Kidney (tissue), 14 donors: Measurements from ENCODE around the gene SURF6. TPM values are rescaled to one million over a fixed set of nuclear protein-coding genes. Genes with fewer than 3 reads are reported as not detected.

Experiments used
- DNase-seq, 5 donors: peaks; one replicate each; pipeline ENCODE4 v3.0.0-alpha.2; 2013 to 2020
- FAIRE-seq: peaks from 2 replicates; lab custom pipeline; 2012; peaks lifted over from hg19 to GRCh38; lab: Jason Lieb, UNC
- H3K27ac ChIP-seq, 2 donors: one replicate each; pipeline ENCODE4 v1.7.0; 2013; ENCODE audit warnings: low read depth in 2 of 2, low read length in 2 of 2, inconsistent platforms in 1 of 2
- H3K27me3 ChIP-seq: one replicate; pipeline ENCODE4 v1.7.1; 2013; ENCODE audit warnings: low read length, inconsistent platforms; ENCODE audit not compliant: control insufficient read depth, insufficient read depth
- H3K36me3 ChIP-seq, 3 donors: one replicate each; pipeline versions ENCODE4 v1.7.0 to v1.7.1; 2013; ENCODE audit warnings: low read length in 3 of 3, control low read depth in 1 of 3, inconsistent platforms in 1 of 3; ENCODE audit not compliant: insufficient read depth in 3 of 3, control insufficient read depth in 2 of 3
- H3K4me1 ChIP-seq, 3 donors: one replicate each; pipeline versions ENCODE4 v1.7.0 to v1.7.1; 2013; ENCODE audit warnings: low read length in 3 of 3, inconsistent platforms in 1 of 3, low read depth in 1 of 3; ENCODE audit not compliant: control insufficient read depth in 2 of 3, insufficient read depth in 2 of 3
- H3K4me3 ChIP-seq, 3 donors: one replicate each; pipeline versions ENCODE4 v1.7.0 to v1.8.1; 2013; ENCODE audit warnings: low read length in 3 of 3, control low read depth in 1 of 3, inconsistent platforms in 1 of 3
- H3K9ac ChIP-seq, 3 donors: one replicate each; pipeline versions ENCODE4 v1.7.0 to v1.7.1; 2013; ENCODE audit warnings: low read length in 3 of 3, control low read depth in 1 of 3, inconsistent platforms in 1 of 3
- H3K9me3 ChIP-seq, 3 donors: one replicate each; pipeline versions ENCODE4 v1.7.0 to v1.7.1; 2013; ENCODE audit warnings: low read length in 3 of 3, control low read depth in 1 of 3, inconsistent platforms in 1 of 3; ENCODE audit not compliant: control insufficient read depth in 2 of 3, insufficient read depth in 1 of 3
- CTCF ChIP-seq: IDR thresholded peaks from 3 replicates; pipeline ENCODE4 v1.5.1; 2012; ENCODE audit warnings: mild to moderate bottlenecking, moderate library complexity, borderline replicate concordance; ENCODE audit not compliant: insufficient read depth; ENCODE audit errors: extremely low read depth
- intact Hi-C: fragments of 100-400 bp; cut with DNase I; formaldehyde crosslinking; loops from one replicate; pipeline ENCODE4 v1.11.1; 2022
- polyA plus RNA-seq: library from polyadenylated mRNA; stranded (reverse); fragments of 350-450 nt; fragmentation: Illumina TruSeq; extraction: RNeasy Lipid Tissue Mini Kit (QIAGEN cat#74804); gene quantifications from one replicate; pipeline ENCODE4 v1.2.3, GENCODE V29; 2014; ENCODE audit warnings: low read depth, low replicate concordance; ENCODE audit not compliant: insufficient read depth
- total RNA-seq: library from RNA; stranded (reverse); fragmentation: NEBNext Ultra II Directional; extraction: Animal tissue kit (Norgen Biotek cat#: 25700); gene quantifications from one replicate; pipeline ENCODE4 v1.2.1, GENCODE V29; 2021
- donor health status: control.
- donor health status: control.
- donor health status: control.
- donor health status: control.
- donor health status: control.
- donor health status: DM: yes; HTN: yes; CAD: no.
- donor health status: Normal renal cell carcinoma (clear cell type).

The SURF6 gene
- total and polyA plus RNA-seq, 2 donors from 2014 or later = 16.8 to 17.3 TPM

DNA sequence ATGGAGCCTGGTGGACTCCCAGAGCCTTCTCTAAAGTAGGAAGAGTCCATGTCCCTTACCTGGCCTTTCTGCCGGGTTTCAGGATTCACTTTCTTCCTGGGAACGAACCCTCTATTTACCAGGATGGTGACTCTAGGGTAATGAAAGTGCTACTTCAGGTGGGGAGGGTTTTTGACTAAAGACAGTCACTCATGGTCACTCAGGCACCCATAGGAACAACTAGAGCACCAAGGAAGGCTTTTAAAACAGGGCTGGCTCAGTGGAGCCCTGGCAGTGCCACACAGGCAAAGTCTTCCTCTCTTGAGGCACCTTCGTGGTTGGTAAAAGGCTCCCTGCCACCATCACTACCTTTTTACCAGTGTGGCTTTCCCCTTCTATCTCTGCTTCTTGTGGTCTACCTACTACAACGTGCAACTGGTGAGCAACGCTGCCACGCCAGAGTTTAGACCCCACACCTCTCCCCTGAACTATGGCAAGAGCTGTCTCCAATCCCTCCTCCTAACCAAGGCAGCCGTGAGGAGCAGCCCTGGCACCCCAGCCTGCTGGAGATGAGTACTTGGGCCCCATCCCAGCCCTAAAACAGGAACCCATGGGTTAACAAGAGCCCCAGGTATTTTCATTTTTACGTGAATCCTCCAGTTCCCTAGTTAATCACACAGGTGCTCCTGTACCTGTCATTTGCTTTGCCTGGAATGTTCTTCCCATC lies 16.8 kb upstream of the SURF6 start:
- TF ChIP-seq CTCF = no peak

GRCh38 chr9:133351908-133352634 lies 16.1 kb upstream of the SURF6 start:
- intact Hi-C loops = no loop called here
- Histone ChIP-seq H3K9ac (no peak overlapping the region), H3K4me3 (no peak overlapping the region), H3K27ac (no peak overlapping the region), H3K4me1 (peaks cover 0 to 21% (median 4%) of the 10 kb centered on the region in 3 donors), H3K36me3 (peaks cover 10 to 35% (median 25%) of the 10 kb centered on the region in 3 donors), H3K9me3 (no peaks in the 10 kb centered on the region), H3K27me3 (no peaks in the 10 kb centered on the region)
- TF ChIP-seq CTCF = no peak
- DNase-seq = peak in 2 of 5 donors; percentile 39 to 74
- no peak for FAIRE-seq

More for the DNA sequence above, 16.8 kb upstream of the SURF6 start:
- no peak for FAIRE-seq
- Histone ChIP-seq H3K9ac (no peak overlapping the region), H3K4me3 (no peak overlapping the region), H3K27ac (no peak overlapping the region), H3K36me3 (peaks cover 10 to 35% (median 25%) of the 10 kb centered on the region in 3 donors), H3K4me1 (peaks cover 4 to 27% (median 4%) of the 10 kb centered on the region in 3 donors), H3K9me3 (no peaks in the 10 kb centered on the region), H3K27me3 (no peaks in the 10 kb centered on the region)
- peak in 1 of 5 donors; percentile 52 for DNase-seq
- intact Hi-C loops = no loop called here

DNA sequence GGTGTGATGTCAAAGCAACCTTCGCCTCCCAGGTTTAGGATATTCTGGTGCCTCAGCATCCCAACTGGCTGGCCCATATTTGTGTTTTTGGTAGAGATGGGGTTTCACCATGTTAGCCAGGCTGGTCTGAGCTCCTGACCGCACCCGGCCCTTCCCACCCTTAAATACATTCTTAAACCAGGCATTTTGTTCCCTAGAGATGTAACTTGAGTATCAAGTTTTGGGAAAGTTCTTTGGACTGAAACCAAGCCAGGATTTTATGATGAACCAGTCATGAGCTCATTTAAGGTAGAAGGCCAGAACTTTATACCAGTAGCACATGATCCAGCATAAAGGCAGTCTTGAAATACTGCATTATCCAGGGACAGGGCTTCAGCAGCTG lies 15.5 kb upstream of the SURF6 start:
- peak in 1 of 5 donors; percentile 8 for DNase-seq
- intact Hi-C loops = no loop called here
- no peaks in the 10 kb centered on the region for H3K9me3 ChIP-seq
- H3K4me3 ChIP-seq = no peak overlapping the region
- no peaks in the 10 kb centered on the region for H3K27me3 ChIP-seq
- H3K36me3 ChIP-seq = peaks cover 10 to 35% (median 25%) of the 10 kb centered on the region in 3 donors
- no peak overlapping the region for H3K9ac ChIP-seq
- FAIRE-seq = no peak
- peaks cover 3 to 23% (median 4%) of the 10 kb centered on the region in 3 donors for H3K4me1 ChIP-seq
- H3K27ac ChIP-seq = no peak overlapping the region
- TF ChIP-seq CTCF = no peak
